IPS-15b (cell line): Measurements from ENCODE around the gene SNTB2.
"Not testable (repeated sequence)": the region's sequence is repeated elsewhere in the genome, so short reads cannot be mapped to it uniquely, and the experiment has no call there.

Source experiments
- H3K27me3 ChIP-seq: one replicate; pipeline ENCODE4 v1.6.1; 2013; ENCODE audit warnings: low read length; ENCODE audit not compliant: control insufficient read depth, insufficient read depth
- H3K36me3 ChIP-seq: one replicate; pipeline ENCODE4 v1.6.1; 2013; ENCODE audit warnings: low read length; ENCODE audit not compliant: control insufficient read depth, insufficient read depth
- H3K4me1 ChIP-seq: one replicate; pipeline ENCODE4 v1.6.1; 2013; ENCODE audit warnings: mild to moderate bottlenecking, low read length; ENCODE audit not compliant: control insufficient read depth, insufficient read depth
- H3K4me3 ChIP-seq: one replicate; pipeline ENCODE4 v1.5.1; 2013; ENCODE audit warnings: low read depth, low read length
- H3K9ac ChIP-seq: one replicate; pipeline ENCODE4 v1.6.1; 2013; ENCODE audit warnings: low read depth, mild to moderate bottlenecking, low read length
- H3K9me3 ChIP-seq: one replicate; pipeline ENCODE4 v1.6.1; 2013; ENCODE audit warnings: mild to moderate bottlenecking, low read length; ENCODE audit not compliant: control insufficient read depth, insufficient read depth

The SNTB2 gene

DNA sequence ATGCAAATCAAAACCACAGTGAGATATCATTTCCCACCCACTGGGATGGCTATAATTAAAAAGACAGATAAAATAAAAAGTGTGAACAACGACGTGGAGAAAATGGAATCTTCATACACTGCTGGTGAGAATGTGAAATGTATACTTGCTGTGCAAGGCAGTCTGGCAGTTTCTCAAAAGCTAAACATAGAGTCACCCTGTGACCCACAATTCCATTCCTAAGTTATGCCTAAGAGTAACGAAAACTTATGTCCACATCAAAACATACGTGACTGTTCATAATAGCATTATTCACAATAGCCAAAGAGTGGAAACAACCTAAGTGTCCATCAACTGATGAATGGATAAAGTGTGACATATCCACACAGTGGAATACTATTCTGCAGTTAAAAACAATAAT lies 86.0 kb downstream of the SNTB2 start:
- H3K4me1 ChIP-seq, result no peaks in the 10 kb centered on the region
- no peaks in the 10 kb centered on the region for H3K9me3 ChIP-seq
- H3K9ac ChIP-seq, result no peak overlapping the region
- no peaks in the 10 kb centered on the region for H3K27me3 ChIP-seq
- H3K36me3 ChIP-seq, result no peaks in the 10 kb centered on the region
- H3K4me3 ChIP-seq, result no peak overlapping the region

DNA sequence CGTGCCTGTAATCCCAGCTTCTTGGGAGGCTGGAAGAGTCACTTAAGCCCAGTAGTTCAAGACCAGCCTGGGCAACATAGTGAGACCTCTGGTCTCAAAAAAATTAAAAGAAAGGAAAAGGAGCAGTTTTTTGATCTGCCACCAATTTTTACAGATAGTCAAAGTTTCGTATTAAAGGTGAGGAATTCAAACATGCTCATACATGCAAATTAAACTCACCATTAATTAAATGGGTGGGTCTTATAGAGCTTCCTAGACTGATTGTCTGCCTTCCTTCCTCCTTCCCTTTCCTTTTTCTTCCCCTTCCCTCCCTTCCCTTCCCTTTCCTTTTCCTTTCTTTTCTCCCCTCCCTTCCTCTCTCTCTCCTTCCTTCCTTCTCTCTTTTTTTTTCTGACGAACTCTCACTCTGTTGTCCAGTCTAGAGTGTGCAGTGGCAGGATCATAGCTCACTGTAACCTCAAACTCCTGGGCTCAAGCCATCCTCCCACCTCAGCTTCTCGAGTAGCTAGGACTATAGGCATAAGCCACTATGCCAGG lies 87.8 kb downstream of the SNTB2 start:
- Histone ChIP-seq H3K9ac (no peak overlapping the region), H3K27me3 (no peaks in the 10 kb centered on the region), H3K4me1 (no peaks in the 10 kb centered on the region), H3K4me3 (no peak overlapping the region), H3K36me3 (no peaks in the 10 kb centered on the region), H3K9me3 (no peaks in the 10 kb centered on the region)

DNA sequence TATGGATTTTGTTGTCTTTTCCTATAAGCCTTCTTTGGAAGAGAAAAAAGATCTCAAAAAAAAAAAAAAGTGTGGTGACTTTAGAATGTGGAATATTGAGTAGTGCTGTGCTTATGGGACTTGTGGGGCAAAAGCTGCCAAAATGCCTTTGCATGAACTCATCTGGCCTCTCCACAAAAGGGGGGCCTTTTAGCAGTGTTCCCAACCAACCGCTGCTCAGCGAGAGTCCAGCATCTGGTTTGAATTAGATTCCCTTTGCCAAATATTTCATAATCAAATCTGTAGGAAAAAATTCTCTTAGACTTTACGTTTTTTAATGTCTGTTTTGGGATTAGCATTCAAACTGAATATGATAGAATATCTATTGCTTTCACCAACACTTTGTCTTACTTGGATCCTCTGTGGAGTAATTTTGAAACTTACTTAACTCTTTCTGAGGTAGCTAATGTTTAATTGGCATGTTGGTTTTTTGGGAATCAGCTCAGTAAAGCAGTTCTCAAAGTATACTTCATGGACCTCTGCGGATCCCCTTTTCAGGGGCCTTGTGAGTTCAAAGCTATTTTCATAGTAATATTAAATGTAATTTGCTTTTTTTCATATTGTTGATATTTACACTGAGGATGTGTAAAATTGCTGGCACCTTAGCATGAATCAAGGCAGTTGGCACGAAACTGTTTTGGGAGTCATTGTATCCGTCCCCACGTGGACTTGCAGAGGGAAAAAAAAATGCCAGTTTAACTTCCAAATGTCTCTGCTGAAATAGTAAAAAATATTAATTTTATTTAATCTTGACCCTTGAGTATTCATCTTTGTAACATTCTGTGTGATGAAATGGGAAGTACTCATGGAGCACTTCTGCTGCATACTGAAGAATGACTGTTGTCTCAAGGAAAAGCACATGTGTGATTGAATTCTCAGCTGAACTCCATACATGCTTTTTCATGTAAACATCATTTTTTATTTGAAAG lies 89.5 kb downstream of the SNTB2 start:
- Histone ChIP-seq H3K9ac (no peak overlapping the region), H3K27me3 (no peaks in the 10 kb centered on the region), H3K36me3 (no peaks in the 10 kb centered on the region), H3K9me3 (no peaks in the 10 kb centered on the region), H3K4me1 (no peaks in the 10 kb centered on the region), H3K4me3 (no peak overlapping the region)

DNA sequence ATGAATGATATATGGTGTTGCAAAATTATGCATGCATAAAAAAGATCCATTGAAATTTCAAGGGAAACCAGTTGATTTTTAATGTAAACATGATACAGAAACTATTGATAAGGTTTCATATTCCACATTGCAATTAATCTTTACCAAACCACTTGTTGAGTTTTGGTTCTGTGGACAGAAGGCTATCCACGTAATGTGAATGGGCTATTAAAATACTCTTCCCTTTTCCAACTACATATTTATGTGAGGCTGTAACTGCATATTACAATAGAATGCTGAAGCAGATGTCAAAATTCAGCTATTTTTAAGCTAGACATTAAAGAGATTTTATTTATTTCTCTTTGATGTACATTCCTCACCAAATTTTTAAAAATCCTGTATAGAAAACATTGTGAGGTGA lies 90.4 kb downstream of the SNTB2 start:
- no peaks in the 10 kb centered on the region for H3K4me1 ChIP-seq
- H3K27me3 ChIP-seq, result no peaks in the 10 kb centered on the region
- H3K9me3 ChIP-seq, result no peaks in the 10 kb centered on the region
- no peak overlapping the region for H3K9ac ChIP-seq
- H3K36me3 ChIP-seq, result no peaks in the 10 kb centered on the region
- no peak overlapping the region for H3K4me3 ChIP-seq

- peaks cover 2% of the 10 kb centered on the region for H3K36me3 ChIP-seq
These were observed 96.9 kb downstream of the SNTB2 start for GRCh38 chr16:69283851-69284250.

DNA sequence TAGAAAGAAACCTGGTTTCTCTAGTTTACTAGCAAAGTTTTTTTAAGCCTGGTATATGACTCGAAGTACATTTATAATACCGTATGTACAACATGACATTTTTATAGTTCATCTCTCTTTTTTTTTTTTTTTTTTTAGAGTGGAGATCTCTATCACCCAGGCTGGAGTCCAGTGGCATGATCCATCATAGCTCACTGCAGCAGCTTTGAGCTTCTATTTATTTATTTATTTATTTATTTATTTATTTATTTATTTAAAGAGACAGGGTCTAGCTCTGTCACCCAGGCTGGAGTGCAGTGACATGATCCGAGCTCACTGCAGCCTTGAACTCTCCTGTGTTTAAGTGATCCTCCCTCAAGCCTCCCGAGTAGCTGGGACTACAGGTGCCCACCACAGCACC lies 98.3 kb downstream of the SNTB2 start:
- Histone ChIP-seq H3K27me3 (no peaks in the 10 kb centered on the region), H3K4me1 (no peaks in the 10 kb centered on the region), H3K36me3 (peaks cover 2% of the 10 kb centered on the region), H3K4me3 (no peak overlapping the region), H3K9ac (no peak overlapping the region), H3K9me3 (no peaks in the 10 kb centered on the region)

More at GRCh38 chr16:69283851-69284250, 96.9 kb downstream of the SNTB2 start:
- Histone ChIP-seq H3K4me1 (no peaks in the 10 kb centered on the region), H3K9ac (no peak overlapping the region), H3K27me3 (no peaks in the 10 kb centered on the region), H3K9me3 (no peaks in the 10 kb centered on the region), H3K4me3 (no peak overlapping the region)

DNA sequence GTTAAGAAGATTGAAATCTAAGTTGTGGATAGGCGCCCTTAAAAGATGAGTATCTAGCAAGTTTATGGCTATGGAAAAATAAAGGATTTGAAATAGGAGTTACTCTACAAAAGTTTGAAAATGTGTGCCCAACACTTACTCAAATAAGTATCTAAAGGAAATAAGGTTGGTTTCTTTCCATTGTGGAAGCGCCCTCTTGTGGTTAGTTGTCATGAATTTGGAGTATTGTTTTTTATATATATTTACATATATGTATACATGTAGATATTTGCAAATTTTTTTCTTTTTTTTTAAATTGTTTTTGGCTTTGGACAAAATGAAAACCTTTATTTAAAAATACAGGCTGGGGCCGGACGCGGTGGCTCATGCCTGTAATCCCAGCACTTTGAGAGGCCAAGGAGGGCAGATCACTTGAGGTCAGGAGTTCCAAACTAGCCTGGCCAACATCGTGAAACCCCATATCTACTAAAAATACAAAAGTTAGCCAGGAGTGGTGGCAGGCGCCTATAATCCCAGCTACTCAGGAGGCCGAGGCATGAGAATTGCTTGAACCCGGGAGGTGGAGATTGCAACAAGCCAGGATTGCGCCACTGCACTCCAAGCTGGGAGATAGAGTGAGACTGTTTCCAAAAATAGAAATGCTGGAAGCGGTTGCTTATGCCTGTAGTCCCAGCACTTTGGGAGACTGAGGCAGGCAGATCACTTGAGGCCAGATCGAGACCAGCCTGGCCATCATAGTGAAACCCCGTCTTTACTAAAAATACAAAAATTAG lies 100.2 kb downstream of the SNTB2 start:
- Histone ChIP-seq H3K9me3 (no peaks in the 10 kb centered on the region), H3K36me3 (peaks cover 2% of the 10 kb centered on the region), H3K4me3 (no peak overlapping the region), H3K27me3 (no peaks in the 10 kb centered on the region), H3K9ac (no peak overlapping the region), H3K4me1 (no peaks in the 10 kb centered on the region)

- not testable (repeated sequence) for H3K27me3 ChIP-seq, H3K9me3 ChIP-seq, H3K4me1 ChIP-seq, H3K4me3 ChIP-seq, H3K9ac ChIP-seq, H3K36me3 ChIP-seq
These were observed 104.7 kb downstream of the SNTB2 start for GRCh38 chr16:69291657-69292056.

DNA sequence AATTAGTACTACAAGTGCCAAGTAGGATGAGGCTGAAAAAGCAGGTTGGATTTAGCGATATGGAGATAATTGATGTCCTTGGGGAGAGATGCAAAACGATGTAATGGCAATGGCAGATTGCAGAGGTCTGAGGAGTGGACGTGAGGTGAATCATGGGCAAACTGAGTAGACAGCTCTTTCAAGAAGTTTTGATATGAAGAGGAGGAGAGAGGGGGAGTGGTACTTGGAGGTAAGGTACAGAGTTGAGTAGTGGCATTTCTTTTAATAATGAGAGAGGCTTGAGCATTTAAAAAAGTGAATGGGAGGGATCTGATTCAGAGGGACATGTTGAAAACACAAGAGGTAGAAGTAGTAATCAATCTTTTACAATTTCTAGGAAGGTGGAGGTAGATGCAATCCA lies 106.4 kb downstream of the SNTB2 start:
- Histone ChIP-seq H3K36me3 (no peaks in the 10 kb centered on the region), H3K9me3 (no peaks in the 10 kb centered on the region), H3K4me1 (no peaks in the 10 kb centered on the region), H3K9ac (no peak overlapping the region), H3K27me3 (no peaks in the 10 kb centered on the region), H3K4me3 (no peak overlapping the region)

DNA sequence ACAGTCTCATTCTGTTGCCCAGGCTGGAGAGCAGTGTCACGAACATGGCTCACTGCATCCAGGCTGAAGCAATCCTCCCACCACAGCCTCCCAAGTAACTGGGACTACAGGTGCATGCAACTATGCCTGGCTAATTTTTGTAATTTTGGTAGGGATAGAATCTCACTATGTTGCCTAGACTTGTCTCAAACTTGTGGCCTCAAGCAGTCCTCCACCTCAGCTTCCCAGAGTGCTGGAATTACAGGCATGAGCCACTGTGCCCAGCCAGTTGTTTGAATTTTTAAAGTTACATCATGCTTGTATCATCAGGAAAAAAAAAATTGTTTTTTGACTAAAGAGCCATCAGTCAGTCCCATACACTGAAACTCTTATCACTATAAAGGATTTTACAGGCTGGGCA lies 107.1 kb downstream of the SNTB2 start:
- Histone ChIP-seq H3K27me3 (no peaks in the 10 kb centered on the region), H3K4me1 (no peaks in the 10 kb centered on the region), H3K36me3 (no peaks in the 10 kb centered on the region), H3K9ac (no peak overlapping the region), H3K4me3 (no peak overlapping the region), H3K9me3 (no peaks in the 10 kb centered on the region)

- not testable (repeated sequence) for H3K4me1 ChIP-seq, H3K36me3 ChIP-seq
These were observed 109.8 kb downstream of the SNTB2 start for GRCh38 chr16:69296771-69297170.

More at GRCh38 chr16:69296771-69297170, 109.8 kb downstream of the SNTB2 start:
- H3K9ac ChIP-seq, H3K27me3 ChIP-seq, H3K9me3 ChIP-seq, H3K4me3 ChIP-seq: not testable (repeated sequence)
